Hepatocyte (in vitro differentiated cells): ENCODE results near the gene DHCR24. TPM values are rescaled to one million over a fixed set of nuclear protein-coding genes. Genes with fewer than 3 reads are reported as not detected.

Experiments
- DNase-seq: peaks from one replicate; pipeline ENCODE4 v3.0.0-alpha.2; 2016; ENCODE audit warnings: low spot score
- H2AFZ ChIP-seq: fragments of 200-600 bp; sonication (generic); 2 replicates; pipeline ENCODE4 v1.6.0; 2016; ENCODE audit warnings: antibody characterized with exemption, mild to moderate bottlenecking
- H3K27ac ChIP-seq: fragments of 200-600 bp; sonication (generic); 2 replicates; pipeline ENCODE4 v1.5.1; 2016; ENCODE audit warnings: mild to moderate bottlenecking
- H3K27me3 ChIP-seq: fragments of 200-600 bp; sonication (generic); 2 replicates; pipeline ENCODE4 v1.6.1; 2016
- H3K36me3 ChIP-seq: fragments of 200-600 bp; sonication (generic); replicated peaks from 2 replicates; pipeline ENCODE4 v1.5.1; 2016; ENCODE audit warnings: low read depth; ENCODE audit not compliant: insufficient read depth
- H3K4me1 ChIP-seq: fragments of 200-600 bp; sonication (generic); 2 replicates; pipeline ENCODE4 v1.5.1; 2016; ENCODE audit warnings: mild to moderate bottlenecking, moderate library complexity; ENCODE audit not compliant: insufficient read depth
- H3K4me2 ChIP-seq: fragments of 200-600 bp; sonication (generic); 2 replicates; pipeline ENCODE4 v1.6.0; 2016
- H3K4me3 ChIP-seq: fragments of 200-600 bp; sonication (generic); 2 replicates; pipeline ENCODE4 v1.5.1; 2016; ENCODE audit warnings: mild to moderate bottlenecking
- H3K79me2 ChIP-seq: fragments of 200-600 bp; sonication (generic); 2 replicates; pipeline ENCODE4 v1.6.0; 2017; ENCODE audit warnings: mild to moderate bottlenecking
- H3K9me2 ChIP-seq: fragments of 200-600 bp; sonication (generic); replicated peaks from 2 replicates; pipeline ENCODE4 v1.6.0; 2017; ENCODE audit warnings: mild to moderate bottlenecking; ENCODE audit not compliant: insufficient read depth
- H3K9me3 ChIP-seq: fragments of 200-600 bp; sonication (generic); 2 replicates; pipeline ENCODE4 v1.5.1; 2016; ENCODE audit warnings: low read depth, mild to moderate bottlenecking
- H4K20me1 ChIP-seq: fragments of 200-600 bp; sonication (generic); 2 replicates; pipeline ENCODE4 v1.6.0; 2016; ENCODE audit warnings: mild to moderate bottlenecking; ENCODE audit not compliant: insufficient read depth, poor library complexity, severe bottlenecking
- CTCF ChIP-seq: fragments of 200-600 bp; sonication (generic); IDR thresholded peaks from 2 replicates; pipeline ENCODE4 v1.5.1; 2016; ENCODE audit warnings: antibody characterized with exemption, mild to moderate bottlenecking; ENCODE audit not compliant: poor library complexity
- EZH2 ChIP-seq: fragments of 200-600 bp; sonication (generic); IDR thresholded peaks from 2 replicates; pipeline ENCODE4 v1.6.1; 2016; ENCODE audit warnings: antibody characterized with exemption, mild to moderate bottlenecking, borderline replicate concordance
- EZH2phosphoT487 ChIP-seq: fragments of 200-600 bp; sonication (generic); IDR thresholded peaks from one replicate; pipeline ENCODE4 v1.6.1; 2018; ENCODE audit warnings: antibody characterized with exemption, mild to moderate bottlenecking, low read depth, moderate library complexity; ENCODE audit not compliant: unreplicated experiment, severe bottlenecking
- WGBS: methylation state at CpG from one replicate; pipeline ENCODE4 v1.1.6; 2016; ENCODE audit warnings: low lambda C conversion rate; ENCODE audit errors: missing lambda C conversion rate; 5-methylcytosine and 5-hydroxymethylcytosine counted together
- polyA plus RNA-seq: library from polyadenylated mRNA; unstranded; fragments of >200 nt; fragmentation: Nextera tagmentation; extraction: Ambion mirVana; gene quantifications from 2 replicates; pipeline ENCODE4 v1.2.1, GENCODE V29; 2016
- total RNA-seq: library from RNA; depleted of rRNA; stranded (reverse); fragments of >200 nt; gene quantifications from 2 replicates; pipeline ENCODE4 v1.2.3, GENCODE V29; 2014

Gene DHCR24
- total and polyA plus RNA-seq, 2 experiments from 2014 or later: 282 to 318 TPM

GRCh38 chr1:54927472-54928240 lies 40.7 kb upstream of the DHCR24 start:
- DNase-seq: peak; percentile 60

GRCh38 chr1:54926970-54927369 lies 40.0 kb upstream of the DHCR24 start:
- H3K36me3 ChIP-seq: no peaks in the 10 kb centered on the region
- H3K79me2 ChIP-seq: no peaks in the 10 kb centered on the region
- H3K4me3 ChIP-seq: no peak overlapping the region
- WGBS: 68% methylated on average over 2 of the region's 2 CpGs
- H2AFZ ChIP-seq: no peak overlapping the region
- H3K27ac ChIP-seq: peak overlapping the region; percentile 27
- peak overlapping the region; percentile 28 for H3K4me2 ChIP-seq
- H3K9me3 ChIP-seq: no peaks in the 10 kb centered on the region
- no peaks in the 10 kb centered on the region for H4K20me1 ChIP-seq
- peaks cover 12% of the 10 kb centered on the region for H3K4me1 ChIP-seq
- no peaks in the 10 kb centered on the region for H3K27me3 ChIP-seq
- no peaks in the 10 kb centered on the region for H3K9me2 ChIP-seq
- TF ChIP-seq EZH2phosphoT487 (no peak), CTCF (no peak), EZH2 (no peak)
- no peak for DNase-seq

More at GRCh38 chr1:54927472-54928240, 40.7 kb upstream of the DHCR24 start:
- Histone ChIP-seq H3K27me3 (no peaks in the 10 kb centered on the region), H3K36me3 (no peaks in the 10 kb centered on the region), H3K9me2 (no peaks in the 10 kb centered on the region), H3K27ac (peak overlapping the region; percentile 27), H3K4me1 (peaks cover 12% of the 10 kb centered on the region), H3K9me3 (no peaks in the 10 kb centered on the region), H2AFZ (no peak overlapping the region), H4K20me1 (no peaks in the 10 kb centered on the region), H3K79me2 (no peaks in the 10 kb centered on the region), H3K4me3 (no peak overlapping the region), H3K4me2 (peak overlapping the region; percentile 28)
- 75% methylated on average over 8 of the region's 8 CpGs for whole genome bisulfite sequencing
- TF ChIP-seq EZH2 (no peak), EZH2phosphoT487 (no peak), CTCF (no peak)

GRCh38 chr1:54922921-54923421 lies 36.0 kb upstream of the DHCR24 start:
- no peak overlapping the region for H2AFZ ChIP-seq

More at GRCh38 chr1:54922921-54923421, 36.0 kb upstream of the DHCR24 start:
- no peak for TF ChIP-seq CTCF
- TF ChIP-seq EZH2: no peak
- no peak for TF ChIP-seq EZH2phosphoT487
- Histone ChIP-seq H3K4me3 (no peak overlapping the region), H3K79me2 (no peaks in the 10 kb centered on the region), H3K36me3 (no peaks in the 10 kb centered on the region), H3K4me2 (no peak overlapping the region), H4K20me1 (no peaks in the 10 kb centered on the region), H3K9me2 (no peaks in the 10 kb centered on the region), H3K27ac (no peak overlapping the region), H3K4me1 (peaks cover 16% of the 10 kb centered on the region), H3K27me3 (no peaks in the 10 kb centered on the region), H3K9me3 (no peaks in the 10 kb centered on the region)
- DNase-seq: no peak
- 75% methylated on average over 2 of the region's 2 CpGs for WGBS
